HepG2 (cell line): ENCODE measurements around the gene WSCD2. TPM values are rescaled to one million over a fixed set of nuclear protein-coding genes. Genes with fewer than 3 reads are reported as not detected.

Experiments used
- ATAC-seq: fragments of 200-7000 bp; cut with Tn5 transposase; 3 replicates; pipeline ENCODE4 v1.9.1; 2020; ENCODE audit warnings: mild to moderate bottlenecking, moderate library complexity
- BruUV-seq: library from RNA; stranded (reverse); fragments of 400-500 nt; replicated peaks from 2 replicates; lab custom pipeline; 2021; lab: Mats Ljungman, UMichigan
- CTCF ChIA-PET: fragments of 300-600 bp; formaldehyde crosslinking; extraction: SDS; loops from one replicate; lab custom pipeline; 2021; ENCODE audit warnings: low total read pairs, inconsistent platforms, low intra/inter-chr PET ratio; lab: Yijun Ruan, JAX
- POLR2A ChIA-PET: fragments of 350-600 bp; sonication (Branson Sonifier 250); formaldehyde crosslinking; loops from one replicate; lab custom pipeline; 2020; ENCODE audit warnings: antibody characterized with exemption, inconsistent platforms; lab: Yijun Ruan, JAX
- DNase-seq: peaks from one replicate; pipeline ENCODE4 v3.0.0-alpha.2; 2015; ENCODE audit warnings: low spot score
- FAIRE-seq: peaks from 3 replicates; lab custom pipeline; 2011; peaks lifted over from hg19 to GRCh38; lab: Jason Lieb, UNC
- H2AFZ ChIP-seq: one replicate; pipeline ENCODE4 v1.6.1; 2011; ENCODE audit warnings: low read length, inconsistent platforms
- H3K27ac ChIP-seq: fragments of 300-600 bp; 3 replicates; pipeline ENCODE4 v1.8.0; 2011; ENCODE audit warnings: mixed run types, mild to moderate bottlenecking, mixed read lengths, low read length, inconsistent platforms; ENCODE audit not compliant: insufficient read depth; ENCODE audit errors: extremely low read length
- H3K27me3 ChIP-seq, 2 experiments: fragments of 200-600 bp in 1 of 2; 2 replicates in 1 of 2; 3 replicates in 1 of 2; pipeline versions ENCODE4 v1.6.0 to v1.8.0; 2011; ENCODE audit warnings: low read length in 2 of 2, mild to moderate bottlenecking in 2 of 2, moderate library complexity in 2 of 2, inconsistent platforms in 1 of 2; ENCODE audit not compliant: insufficient read depth in 2 of 2, control insufficient read depth in 1 of 2
- H3K36me3 ChIP-seq, 2 experiments: fragments of 200-600 bp in 1 of 2; replicated peaks in 1 of 2; 2 replicates in 1 of 2; 3 replicates in 1 of 2; pipeline versions ENCODE4 v1.5.1 to v1.8.0; 2011; ENCODE audit warnings: low read length in 2 of 2, inconsistent platforms in 1 of 2; ENCODE audit not compliant: insufficient read depth in 2 of 2, control insufficient read depth in 1 of 2
- H3K4me1 ChIP-seq: 2 replicates; pipeline ENCODE4 v1.5.1; 2012; ENCODE audit warnings: low read length, inconsistent platforms; ENCODE audit not compliant: insufficient read depth
- H3K4me2 ChIP-seq: 2 replicates; pipeline ENCODE4 v1.6.0; 2011; ENCODE audit warnings: low read depth, low read length, inconsistent platforms
- H3K4me3 ChIP-seq, 3 experiments: fragments of 200-600 bp in 1 of 3; sonication (generic), shearing (Covaris generic) in 1 of 3; replicated peaks in 1 of 3; 2 replicates each; pipeline ENCODE4 v1.5.1; 2011 to 2016; ENCODE audit warnings: low read length in 3 of 3, inconsistent platforms in 2 of 3, low read depth in 2 of 3, mild to moderate bottlenecking in 2 of 3, control low read depth in 1 of 3, mixed read lengths in 1 of 3; ENCODE audit not compliant: insufficient read depth in 1 of 3
- H3K79me2 ChIP-seq: one replicate; pipeline ENCODE4 v1.6.1; 2011; ENCODE audit warnings: low read length, inconsistent platforms; ENCODE audit not compliant: insufficient read depth
- H3K9ac ChIP-seq: 2 replicates; pipeline ENCODE4 v1.6.0; 2011; ENCODE audit warnings: mild to moderate bottlenecking, low read depth, low read length, inconsistent platforms; ENCODE audit not compliant: insufficient read depth
- H3K9me3 ChIP-seq: 2 replicates; pipeline ENCODE4 v1.5.1; 2012; ENCODE audit warnings: mild to moderate bottlenecking, low read length
- H4K20me1 ChIP-seq: 2 replicates; pipeline ENCODE4 v1.6.0; 2011; ENCODE audit warnings: inconsistent platforms, mild to moderate bottlenecking, low read length, moderate library complexity; ENCODE audit not compliant: insufficient read depth
- CREB3 ChIP-seq: sonication (generic); formaldehyde crosslinking; IDR thresholded peaks from 2 replicates; pipeline ENCODE4 v1.5.0; 2020; ENCODE audit warnings: missing genetic modification reagents
- LRRFIP1 ChIP-seq: sonication (generic); formaldehyde crosslinking; conservative IDR thresholded peaks from 2 replicates; pipeline ENCODE4 v1.4.0; 2020; ENCODE audit warnings: missing genetic modification reagents
- MAFF ChIP-seq: IDR thresholded peaks from 2 replicates; pipeline ENCODE4 v1.6.1; 2011; ENCODE audit warnings: low read depth, low read length, improper control_type of control experiment
- MAFK ChIP-seq, 2 experiments: IDR thresholded peaks in 1 of 2; conservative IDR thresholded peaks in 1 of 2; 2 replicates each; pipeline ENCODE4 v1.6.1; 2011; ENCODE audit warnings: improper control_type of control experiment in 2 of 2, low read length in 2 of 2
- NR2F6 ChIP-seq, 2 experiments: IDR thresholded peaks; 2 replicates each; pipeline ENCODE4 v1.6.1; 2016; ENCODE audit warnings: antibody characterized with exemption in 1 of 2, mild to moderate bottlenecking in 1 of 2
- RBAK ChIP-seq: sonication (generic); formaldehyde crosslinking; IDR thresholded peaks from 2 replicates; pipeline ENCODE4 v1.5.1; 2020; ENCODE audit warnings: mild to moderate bottlenecking, missing genetic modification reagents
- ZNF83 ChIP-seq: sonication (generic); formaldehyde crosslinking; IDR thresholded peaks from 2 replicates; pipeline ENCODE4 v1.4.0; 2020; ENCODE audit warnings: missing genetic modification reagents, mild to moderate bottlenecking, borderline replicate concordance
- whole genome bisulfite sequencing: methylation state at CpG from one replicate; pipeline ENCODE4 v1.1.6; 2017; ENCODE audit warnings: low lambda C conversion rate; 5-methylcytosine and 5-hydroxymethylcytosine counted together
- in situ Hi-C: cut with HindIII; loops from 2 replicates; pipeline ENCODE4 v1.10.0; 2017; ENCODE audit warnings: low pct_unique_long_range_greater_than_20kb; ENCODE audit not compliant: extremely low pct_ligation_motif_present
- intact Hi-C: fragments of 100-400 bp; cut with micrococcal nuclease; formaldehyde crosslinking; loops from one replicate; pipeline ENCODE4 v1.10.0; 2022; ENCODE audit not compliant: unreplicated experiment
- polyA plus RNA-seq, 8 experiments: library from polyadenylated mRNA; depleted of rRNA in 3 of 8; stranded (reverse) in 7 of 8; unstranded in 1 of 8; fragments of >200 nt; fragmentation: Illumina TruSeq in 4 of 8; extraction: Trizol in 4 of 8; gene quantifications; 2 replicates each; pipeline versions ENCODE4 v1.2.1 to v1.2.3, GENCODE V29; 2011 to 2016; ENCODE audit warnings: low read depth in 4 of 8, missing spikeins in 1 of 8, mixed read lengths in 1 of 8; ENCODE audit not compliant: insufficient read depth in 1 of 8
- total RNA-seq, 5 experiments: library from RNA; depleted of rRNA; stranded (reverse); fragments of >200 nt; fragmentation: Illumina TruSeq; extraction: Trizol; gene quantifications; 2 replicates each; pipeline ENCODE4 v1.2.3, GENCODE V29; 2016; ENCODE audit warnings: low read depth in 1 of 5

The WSCD2 gene
- total and polyA plus RNA-seq, 2 of the 13 experiments (the other 11 are each of a cell fraction or from before 2014, with no cell fraction given): not detected

- no peak for TF ChIP-seq LRRFIP1
- no peak for TF ChIP-seq NR2F6 (IDR thresholded peaks at IDR 0.05)
- no peak for TF ChIP-seq NR2F6 (CRISPR knock-in tag; IDR thresholded peaks at IDR 0.05)
Observed at GRCh38 chr12:108103517-108103916, 25.6 kb upstream of the WSCD2 start (continued).

GRCh38 chr12:108104657-108105056 is 24.4 kb upstream of the WSCD2 start:
- Histone ChIP-seq H3K4me3 (no peak overlapping the region), H3K4me1 (no peaks in the 10 kb centered on the region), H3K79me2 (no peaks in the 10 kb centered on the region), H3K27ac (no peak overlapping the region), H3K9ac (no peak overlapping the region), H4K20me1 (no peaks in the 10 kb centered on the region), H3K4me2 (no peak overlapping the region), H3K9me3 (no peaks in the 10 kb centered on the region), H3K27me3 (peaks cover 0 to 3% of the 10 kb centered on the region in 2 experiments; a peak in 1 of 5 replicates), H2AFZ (no peak overlapping the region), H3K36me3 (no peaks in the 10 kb centered on the region)
- ATAC-seq: no peak
- WGBS: no CpG with 5 or more reads among the region's 1 CpG
- FAIRE-seq: no peak
- ChIA-PET POLR2A (no interaction called here), CTCF (no interaction called here)
- in situ Hi-C loops (no loop called here), intact Hi-C loops (no loop called here)
- no TSS peak for BruUV-seq
- TF ChIP-seq CREB3 (no peak), MAFF (peak; percentile 91), ZNF83 (CRISPR knock-in tag) (no peak), MAFK (conservative IDR thresholded peaks at IDR 0.05 in 1 of 2, IDR thresholded peaks at IDR 0.05 in 1 of 2; ENCODE audit: low read length in 2 of 2) (peak; percentile 89 to 93), RBAK (CRISPR knock-in tag) (no peak)
- no peak for DNase-seq
